Measurements from ENCODE around the gene COMMD1.

Gene COMMD1

DNA sequence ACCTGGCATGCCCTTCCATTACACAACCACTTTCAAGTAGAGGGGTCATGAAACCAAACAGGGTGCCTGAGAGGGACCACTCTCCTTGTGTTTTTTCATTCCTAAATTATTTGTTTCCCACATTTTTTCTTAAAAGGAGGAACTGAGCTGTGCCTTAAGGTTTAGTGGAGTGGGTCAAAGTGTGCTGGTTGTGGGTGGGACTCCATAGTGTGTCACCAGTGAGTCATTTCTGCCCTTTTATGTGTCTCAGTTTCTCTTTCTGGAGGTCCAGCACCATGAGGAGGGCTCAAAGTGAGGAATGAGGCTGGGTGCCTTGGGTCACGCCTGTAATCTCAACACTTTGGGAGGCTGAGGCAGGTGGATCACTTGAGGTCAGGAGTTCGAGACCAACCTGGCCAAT, 37.8 kb downstream of the COMMD1 start:
- no peaks in the 10 kb centered on the region for H4K20me1 ChIP-seq (ENCODE audit: low read depth, low read length)
- no peaks in the 10 kb centered on the region for H3K9me2 ChIP-seq (replicated peaks; ENCODE audit: insufficient read depth, low read length)
- H3K9ac ChIP-seq (ENCODE audit: low read length) = no peak overlapping the region
- H3K79me2 ChIP-seq (ENCODE audit: insufficient read depth, low read length) = no peaks in the 10 kb centered on the region
- H3K27ac ChIP-seq (ENCODE audit: low read depth, low read length) = no peak overlapping the region
- H3K4me2 ChIP-seq (ENCODE audit: low read depth, low read length, poor library complexity, severe bottlenecking) = no peak overlapping the region
- H3K4me3 ChIP-seq (ENCODE audit: insufficient read depth, low read length, poor library complexity, severe bottlenecking) = no peak overlapping the region
- H3K9me3 ChIP-seq (ENCODE audit: insufficient read depth, low read length) = no peaks in the 10 kb centered on the region
- H2AFZ ChIP-seq (ENCODE audit: low read depth, low read length, severe bottlenecking) = no peak overlapping the region
- TF ChIP-seq EZH2phosphoT487 (conservative IDR thresholded peaks at IDR 0.05; ENCODE audit: low read length) = no peak
- H3F3A ChIP-seq (ENCODE audit: insufficient read depth) = no peaks in the 10 kb centered on the region
- H3K36me3 ChIP-seq (ENCODE audit: low read length) = no peaks in the 10 kb centered on the region
- H3K27me3 ChIP-seq (ENCODE audit: low read length) = no peaks in the 10 kb centered on the region

DNA sequence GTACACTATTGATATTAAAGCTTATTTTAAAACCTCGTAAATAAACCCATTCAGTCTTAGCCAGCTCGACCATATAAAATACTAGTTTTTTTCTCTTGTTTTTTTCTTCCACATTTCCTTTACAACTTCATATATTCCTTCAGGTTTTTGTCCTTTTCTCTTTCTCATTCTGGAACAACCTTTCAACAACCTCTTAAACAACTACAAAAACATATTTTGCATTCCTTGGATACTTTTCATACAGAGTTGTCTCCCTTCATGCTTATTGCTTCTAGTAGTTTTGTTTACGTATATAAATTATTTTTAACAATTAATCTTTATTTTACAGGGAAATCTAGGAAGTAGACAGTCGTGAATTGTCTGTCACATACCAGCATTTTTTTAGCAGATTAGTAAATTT, 41.2 kb downstream of the COMMD1 start:
- TF ChIP-seq EZH2phosphoT487 (conservative IDR thresholded peaks at IDR 0.05; ENCODE audit: low read length) (no peak), CTCF (IDR thresholded peaks at IDR 0.05; ENCODE audit: insufficient read depth, low read length, poor library complexity, severe bottlenecking) (no peak)
- Histone ChIP-seq H2AFZ (ENCODE audit: low read depth, low read length, severe bottlenecking) (no peak overlapping the region), H3K27ac (ENCODE audit: low read depth, low read length) (no peak overlapping the region), H3K9me2 (replicated peaks; ENCODE audit: insufficient read depth, low read length) (no peaks in the 10 kb centered on the region), H3K9me3 (ENCODE audit: insufficient read depth, low read length) (no peaks in the 10 kb centered on the region), H3K79me2 (ENCODE audit: insufficient read depth, low read length) (no peaks in the 10 kb centered on the region), H4K20me1 (ENCODE audit: low read depth, low read length) (no peaks in the 10 kb centered on the region), H3K36me3 (ENCODE audit: low read length) (no peaks in the 10 kb centered on the region), H3F3A (ENCODE audit: insufficient read depth) (no peaks in the 10 kb centered on the region), H3K27me3 (ENCODE audit: low read length) (no peaks in the 10 kb centered on the region), H3K4me2 (ENCODE audit: low read depth, low read length, poor library complexity, severe bottlenecking) (no peak overlapping the region), H3K4me3 (ENCODE audit: insufficient read depth, low read length, poor library complexity, severe bottlenecking) (no peak overlapping the region), H3K9ac (ENCODE audit: low read length) (no peak overlapping the region)

DNA sequence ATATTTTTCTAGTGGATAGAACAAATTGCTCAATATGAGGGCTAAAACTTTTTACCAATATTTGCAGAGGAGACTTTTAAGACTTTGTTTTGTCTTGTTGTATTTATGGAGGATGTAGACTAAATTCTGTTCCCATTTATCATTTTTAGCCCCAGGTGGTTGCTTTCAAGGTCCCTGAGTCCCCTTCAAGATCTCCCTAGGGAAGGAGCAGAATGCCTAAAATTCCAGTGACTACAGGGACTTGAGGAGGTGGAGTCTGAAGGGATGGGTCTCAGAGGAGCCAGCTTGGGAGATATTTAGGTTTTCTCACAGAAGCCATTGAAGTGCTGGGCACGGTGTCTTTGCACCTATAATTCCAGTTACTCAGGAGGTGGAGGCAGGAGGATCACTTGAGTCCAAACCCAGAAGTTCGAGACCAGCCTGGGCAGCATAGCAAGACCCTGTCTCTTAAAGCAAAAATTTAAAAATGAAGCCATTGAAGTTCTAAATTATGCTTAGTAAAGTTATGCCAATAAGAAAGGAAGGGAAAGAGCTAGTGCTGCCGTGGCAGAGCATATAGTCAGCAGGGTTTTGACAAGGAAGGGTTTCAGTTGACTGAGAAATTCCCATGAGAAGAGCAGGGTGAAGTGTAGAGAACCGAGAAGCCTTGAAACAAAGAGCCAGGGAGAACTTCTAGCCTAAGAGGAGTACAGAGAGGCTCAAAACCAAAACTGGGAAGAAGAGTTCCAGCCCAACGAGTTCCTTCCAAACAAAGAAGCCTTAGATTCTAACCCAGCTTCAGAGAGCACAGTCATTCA, 43.4 kb downstream of the COMMD1 start:
- no peak overlapping the region for H3K9ac ChIP-seq (ENCODE audit: low read length)
- H3K9me3 ChIP-seq (ENCODE audit: insufficient read depth, low read length) = no peaks in the 10 kb centered on the region
- H3F3A ChIP-seq (ENCODE audit: insufficient read depth) = no peaks in the 10 kb centered on the region
- H3K4me2 ChIP-seq (ENCODE audit: low read depth, low read length, poor library complexity, severe bottlenecking) = no peak overlapping the region
- no peaks in the 10 kb centered on the region for H3K27me3 ChIP-seq (ENCODE audit: low read length)
- no peak for TF ChIP-seq CTCF (IDR thresholded peaks at IDR 0.05; ENCODE audit: insufficient read depth, low read length, poor library complexity, severe bottlenecking)
- no peak for TF ChIP-seq EZH2phosphoT487 (conservative IDR thresholded peaks at IDR 0.05; ENCODE audit: low read length)
- no peak overlapping the region for H3K27ac ChIP-seq (ENCODE audit: low read depth, low read length)
- H3K36me3 ChIP-seq (ENCODE audit: low read length) = no peaks in the 10 kb centered on the region
- no peaks in the 10 kb centered on the region for H3K79me2 ChIP-seq (ENCODE audit: insufficient read depth, low read length)
- no peaks in the 10 kb centered on the region for H3K9me2 ChIP-seq (replicated peaks; ENCODE audit: insufficient read depth, low read length)
- no peak overlapping the region for H3K4me3 ChIP-seq (ENCODE audit: insufficient read depth, low read length, poor library complexity, severe bottlenecking)
- H2AFZ ChIP-seq (ENCODE audit: low read depth, low read length, severe bottlenecking) = no peak overlapping the region
- no peaks in the 10 kb centered on the region for H4K20me1 ChIP-seq (ENCODE audit: low read depth, low read length)

DNA sequence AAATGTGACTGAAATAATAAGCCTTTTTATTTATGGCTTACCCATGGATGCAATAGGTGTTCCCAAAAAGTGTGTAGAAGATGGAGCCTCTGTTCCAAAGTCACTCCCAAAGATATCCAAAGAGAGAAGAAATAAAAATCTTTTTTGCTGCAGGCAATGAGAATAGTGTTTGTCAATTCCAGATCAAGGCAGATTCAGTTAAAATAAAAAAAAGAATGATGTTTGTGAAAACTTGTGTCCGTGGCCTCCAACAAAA, 43.9 kb downstream of the COMMD1 start:
- no peaks in the 10 kb centered on the region for H3K9me3 ChIP-seq (ENCODE audit: insufficient read depth, low read length)
- no peaks in the 10 kb centered on the region for H3K79me2 ChIP-seq (ENCODE audit: insufficient read depth, low read length)
- H3K4me3 ChIP-seq (ENCODE audit: insufficient read depth, low read length, poor library complexity, severe bottlenecking) = no peak overlapping the region
- no peaks in the 10 kb centered on the region for H3K36me3 ChIP-seq (ENCODE audit: low read length)
- H3K9me2 ChIP-seq (replicated peaks; ENCODE audit: insufficient read depth, low read length) = no peaks in the 10 kb centered on the region
- no peaks in the 10 kb centered on the region for H3F3A ChIP-seq (ENCODE audit: insufficient read depth)
- no peaks in the 10 kb centered on the region for H3K27me3 ChIP-seq (ENCODE audit: low read length)
- no peak overlapping the region for H2AFZ ChIP-seq (ENCODE audit: low read depth, low read length, severe bottlenecking)
- no peaks in the 10 kb centered on the region for H4K20me1 ChIP-seq (ENCODE audit: low read depth, low read length)
- H3K4me2 ChIP-seq (ENCODE audit: low read depth, low read length, poor library complexity, severe bottlenecking) = no peak overlapping the region
- H3K9ac ChIP-seq (ENCODE audit: low read length) = no peak overlapping the region
- H3K27ac ChIP-seq (ENCODE audit: low read depth, low read length) = no peak overlapping the region
- TF ChIP-seq EZH2phosphoT487 (conservative IDR thresholded peaks at IDR 0.05; ENCODE audit: low read length) (no peak), CTCF (IDR thresholded peaks at IDR 0.05; ENCODE audit: insufficient read depth, low read length, poor library complexity, severe bottlenecking) (no peak)

Measured in SU-DHL-6 (cell line).